SU-DHL-6 (cell line): Measurements from ENCODE around the gene ATG9B.

Experiments used
- H2AFZ ChIP-seq: fragments of 200-600 bp; sonication (generic); 2 replicates; pipeline ENCODE4 v1.6.1; 2014; ENCODE audit warnings: low read depth, mild to moderate bottlenecking, moderate library complexity, mixed read lengths, antibody characterized with exemption, low read length; ENCODE audit not compliant: severe bottlenecking
- H3F3A ChIP-seq: fragments of 200-600 bp; shearing (Covaris generic); 2 replicates; pipeline ENCODE4 v1.6.0; 2016; ENCODE audit warnings: antibody characterized with exemption, mild to moderate bottlenecking; ENCODE audit not compliant: insufficient read depth
- H3K27ac ChIP-seq: fragments of 200-600 bp; sonication (generic); 2 replicates; pipeline ENCODE4 v1.5.1; 2016; ENCODE audit warnings: low read depth, mild to moderate bottlenecking, low read length, moderate library complexity, mixed read lengths
- H3K27me3 ChIP-seq: fragments of 200-600 bp; sonication (generic), shearing (Covaris generic); 2 replicates; pipeline ENCODE4 v1.6.0; 2014; ENCODE audit warnings: mild to moderate bottlenecking, low read length
- H3K36me3 ChIP-seq: fragments of 200-600 bp; sonication (generic); 2 replicates; pipeline ENCODE4 v1.6.1; 2014; ENCODE audit warnings: mild to moderate bottlenecking, low read length, mixed read lengths
- H3K4me2 ChIP-seq: fragments of 300-600, 200-600 bp; shearing (Covaris generic), sonication (generic); 2 replicates; pipeline ENCODE4 v1.6.0; 2014; ENCODE audit warnings: low read length, low read depth, mild to moderate bottlenecking; ENCODE audit not compliant: poor library complexity, severe bottlenecking
- H3K4me3 ChIP-seq: fragments of 200-600 bp; sonication (generic); 2 replicates; pipeline ENCODE4 v1.5.1; 2014; ENCODE audit warnings: antibody characterized with exemption, low read length, mild to moderate bottlenecking, mixed read lengths; ENCODE audit not compliant: insufficient read depth, poor library complexity, severe bottlenecking
- H3K79me2 ChIP-seq: fragments of 200-600 bp; sonication (generic); 2 replicates; pipeline ENCODE4 v1.6.1; 2014; ENCODE audit warnings: mild to moderate bottlenecking, low read length, moderate library complexity; ENCODE audit not compliant: insufficient read depth
- H3K9ac ChIP-seq: fragments of 200-600 bp; sonication (generic); 2 replicates; pipeline ENCODE4 v1.7.0; 2014; ENCODE audit warnings: mild to moderate bottlenecking, low read length
- H3K9me2 ChIP-seq: fragments of 200-600 bp; sonication (generic); replicated peaks from 2 replicates; pipeline ENCODE4 v1.6.1; 2014; ENCODE audit warnings: low read length; ENCODE audit not compliant: insufficient read depth
- H3K9me3 ChIP-seq: fragments of 200-600 bp; sonication (generic); 2 replicates; pipeline ENCODE4 v1.6.1; 2014; ENCODE audit warnings: low read length, mixed read lengths; ENCODE audit not compliant: insufficient read depth
- H4K20me1 ChIP-seq: fragments of 200-600 bp; sonication (generic); 2 replicates; pipeline ENCODE4 v1.6.1; 2014; ENCODE audit warnings: low read depth, mild to moderate bottlenecking, antibody characterized with exemption, low read length, moderate library complexity, mixed read lengths
- EZH2phosphoT487 ChIP-seq: fragments of 200-600 bp; sonication (generic), shearing (Covaris generic); conservative IDR thresholded peaks from 2 replicates; pipeline ENCODE4 v1.6.1; 2018; ENCODE audit warnings: mild to moderate bottlenecking, antibody characterized with exemption, low read length, moderate library complexity, mixed read lengths
- TF ChIP-seq, protein P1 (sequence below): fragments of 200-600 bp; sonication (generic); IDR thresholded peaks from one replicate; pipeline ENCODE4 v1.5.1; 2017; ENCODE audit warnings: antibody characterized with exemption, mild to moderate bottlenecking, low read length, moderate library complexity; ENCODE audit not compliant: insufficient read depth, poor library complexity, severe bottlenecking

Gene ATG9B

DNA sequence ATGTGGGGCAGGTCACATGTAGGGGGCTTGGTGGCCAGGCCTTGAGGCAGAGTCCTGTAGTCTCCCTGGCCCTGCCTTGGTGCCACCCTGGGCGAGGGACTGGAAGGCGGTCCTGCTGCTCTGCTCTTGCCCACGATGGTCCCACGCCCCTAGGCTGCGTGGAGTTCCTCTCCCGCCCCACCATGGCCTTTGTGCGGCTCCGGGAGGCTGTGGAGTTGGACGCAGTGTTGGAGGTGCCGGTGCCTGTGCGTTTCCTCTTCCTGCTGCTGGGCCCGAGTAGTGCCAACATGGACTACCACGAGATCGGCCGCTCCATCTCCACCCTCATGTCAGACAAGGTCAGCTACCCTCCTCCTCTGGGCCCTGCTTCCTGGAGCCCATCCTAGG is 46.3 kb upstream of the ATG9B start:
- Histone ChIP-seq H3K4me2 (no peak overlapping the region), H3K27me3 (no peaks in the 10 kb centered on the region), H4K20me1 (no peaks in the 10 kb centered on the region), H3K9me2 (no peaks in the 10 kb centered on the region), H3K27ac (no peak overlapping the region), H3K4me3 (no peak overlapping the region), H3K36me3 (no peaks in the 10 kb centered on the region), H2AFZ (no peak overlapping the region), H3F3A (no peaks in the 10 kb centered on the region), H3K9me3 (no peaks in the 10 kb centered on the region), H3K9ac (no peak overlapping the region), H3K79me2 (no peaks in the 10 kb centered on the region)
- TF ChIP-seq, protein P1, sequence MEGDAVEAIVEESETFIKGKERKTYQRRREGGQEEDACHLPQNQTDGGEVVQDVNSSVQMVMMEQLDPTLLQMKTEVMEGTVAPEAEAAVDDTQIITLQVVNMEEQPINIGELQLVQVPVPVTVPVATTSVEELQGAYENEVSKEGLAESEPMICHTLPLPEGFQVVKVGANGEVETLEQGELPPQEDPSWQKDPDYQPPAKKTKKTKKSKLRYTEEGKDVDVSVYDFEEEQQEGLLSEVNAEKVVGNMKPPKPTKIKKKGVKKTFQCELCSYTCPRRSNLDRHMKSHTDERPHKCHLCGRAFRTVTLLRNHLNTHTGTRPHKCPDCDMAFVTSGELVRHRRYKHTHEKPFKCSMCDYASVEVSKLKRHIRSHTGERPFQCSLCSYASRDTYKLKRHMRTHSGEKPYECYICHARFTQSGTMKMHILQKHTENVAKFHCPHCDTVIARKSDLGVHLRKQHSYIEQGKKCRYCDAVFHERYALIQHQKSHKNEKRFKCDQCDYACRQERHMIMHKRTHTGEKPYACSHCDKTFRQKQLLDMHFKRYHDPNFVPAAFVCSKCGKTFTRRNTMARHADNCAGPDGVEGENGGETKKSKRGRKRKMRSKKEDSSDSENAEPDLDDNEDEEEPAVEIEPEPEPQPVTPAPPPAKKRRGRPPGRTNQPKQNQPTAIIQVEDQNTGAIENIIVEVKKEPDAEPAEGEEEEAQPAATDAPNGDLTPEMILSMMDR: no peak
- no peak for TF ChIP-seq EZH2phosphoT487

- no peak overlapping the region for H3K9ac ChIP-seq
- no peaks in the 10 kb centered on the region for H3K79me2 ChIP-seq
- no peaks in the 10 kb centered on the region for H4K20me1 ChIP-seq
- H3K9me2 ChIP-seq: no peaks in the 10 kb centered on the region
- H3K36me3 ChIP-seq: no peaks in the 10 kb centered on the region
- H3K27me3 ChIP-seq: no peaks in the 10 kb centered on the region
- no peak overlapping the region for H2AFZ ChIP-seq
- no peak for TF ChIP-seq EZH2phosphoT487
- TF ChIP-seq, protein P1: no peak
- H3K4me3 ChIP-seq: no peak overlapping the region
- H3K4me2 ChIP-seq: no peak overlapping the region
- H3K27ac ChIP-seq: no peak overlapping the region
- no peaks in the 10 kb centered on the region for H3F3A ChIP-seq
- H3K9me3 ChIP-seq: no peaks in the 10 kb centered on the region
Measured at GRCh38 chr7:151069841-151070573, 45.7 kb upstream of the ATG9B start.

GRCh38 chr7:151068069-151068773 is 43.9 kb upstream of the ATG9B start:
- Histone ChIP-seq H3K4me3 (no peak overlapping the region), H3K9ac (no peak overlapping the region), H2AFZ (no peak overlapping the region), H3K27ac (no peak overlapping the region), H3K9me2 (no peaks in the 10 kb centered on the region), H3K79me2 (no peaks in the 10 kb centered on the region), H3K9me3 (no peaks in the 10 kb centered on the region), H3F3A (no peaks in the 10 kb centered on the region), H3K4me2 (no peak overlapping the region), H3K36me3 (no peaks in the 10 kb centered on the region), H4K20me1 (no peaks in the 10 kb centered on the region), H3K27me3 (no peaks in the 10 kb centered on the region)
- TF ChIP-seq, protein P1: no peak
- TF ChIP-seq EZH2phosphoT487: no peak
